Vagina (tissue), 2 donors: ENCODE measurements around the gene FAM181B. TPM values are rescaled to one million over a fixed set of nuclear protein-coding genes. Genes with fewer than 3 reads are reported as not detected.

Experiments used
- DNase-seq, 2 donors: peaks; one replicate each; pipeline ENCODE4 v3.0.0-alpha.2; 2017; ENCODE audit errors: extremely low spot score in 2 of 2
- H3K27ac ChIP-seq: fragments of 200-600 bp; sonication (generic); one replicate; pipeline ENCODE4 v1.5.1; 2019
- H3K27me3 ChIP-seq: fragments of 200-600 bp; sonication (generic); one replicate; pipeline ENCODE4 v1.5.1; 2019
- H3K36me3 ChIP-seq, 2 donors: fragments of 200-600 bp; sonication (generic); one replicate each; pipeline ENCODE4 v1.5.1; 2017 to 2019
- H3K4me1 ChIP-seq: fragments of 200-600 bp; sonication (generic); one replicate; pipeline ENCODE4 v1.5.1; 2019
- H3K4me3 ChIP-seq, 2 donors: fragments of 200-600 bp; sonication (generic); 1 replicate in 1 of 2; 2 replicates in 1 of 2; pipeline ENCODE4 v1.5.1; 2016 to 2019
- H3K9me3 ChIP-seq: fragments of 200-600 bp; sonication (generic); one replicate; pipeline ENCODE4 v1.5.1; 2019
- POLR2A ChIP-seq, 2 donors: fragments of 450-650 bp; IDR thresholded peaks; one replicate each; pipeline ENCODE4 v1.6.1; 2017; ENCODE audit warnings: antibody characterized with exemption in 2 of 2, mild to moderate bottlenecking in 2 of 2, moderate library complexity in 2 of 2
- POLR2AphosphoS5 ChIP-seq, 2 donors: sonication (generic); formaldehyde crosslinking; IDR thresholded peaks; one replicate each; pipeline ENCODE4 v1.9.0; 2017; ENCODE audit warnings: antibody characterized with exemption in 2 of 2, mild to moderate bottlenecking in 2 of 2, low read depth in 1 of 2; ENCODE audit not compliant: insufficient read depth in 1 of 2
- intact Hi-C: fragments of 100-400 bp; cut with DNase I; formaldehyde crosslinking; loops from one replicate; pipeline ENCODE4 v1.15.1; 2023
- small RNA-seq: library from RNA; depleted of rRNA; stranded (forward); fragments of <200 nt; gene quantifications from one replicate; pipeline ENCODE3, GENCODE V24; 2016
- total RNA-seq: library from RNA; depleted of rRNA; stranded (reverse); fragments of >200 nt; gene quantifications from one replicate; pipeline ENCODE4 v1.2.3, GENCODE V29; 2016
- TF ChIP-seq, protein P1 (sequence below), 3 experiments: fragments of 450-650 bp in 2 of 3; fragments of 200-600 bp in 1 of 3; sonication (generic) in 1 of 3; IDR thresholded peaks; one replicate each; pipeline ENCODE4 v1.5.1; 2017 to 2019; ENCODE audit warnings: antibody characterized with exemption in 3 of 3, mild to moderate bottlenecking in 2 of 3, moderate library complexity in 2 of 3

FAM181B gene
- total RNA-seq, 1 donor from 2014 or later, result 0.49 TPM

DNA sequence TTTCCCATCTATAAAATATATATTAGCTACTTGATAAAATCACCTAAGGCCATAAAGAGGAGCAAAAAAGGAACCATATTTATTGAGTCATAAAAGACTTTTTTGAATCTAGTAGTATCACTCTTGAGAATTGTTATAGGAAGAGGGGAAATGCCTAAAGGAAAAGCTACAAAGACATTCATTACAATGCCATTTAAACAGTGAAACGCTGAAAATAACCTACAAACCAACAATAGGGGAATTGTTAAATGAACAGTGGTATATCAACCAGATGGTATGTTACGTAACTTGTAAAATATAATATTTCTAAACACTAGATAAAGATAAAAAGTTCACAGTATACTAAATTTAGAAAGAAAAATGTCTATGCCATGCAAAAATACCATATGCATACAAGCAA, 47.5 kb downstream of the FAM181B start:
- no peaks in the 10 kb centered on the region for H3K4me1 ChIP-seq
- H3K4me3 ChIP-seq, result no peak overlapping the region
- no peaks in the 10 kb centered on the region for H3K36me3 ChIP-seq
- TF ChIP-seq POLR2A (IDR thresholded peaks at IDR 0.05) (no peak), POLR2AphosphoS5 (IDR thresholded peaks at IDR 0.05; ENCODE audit: insufficient read depth in 1 of 2, low read depth in 1 of 2) (no peak)
- TF ChIP-seq, protein P1, sequence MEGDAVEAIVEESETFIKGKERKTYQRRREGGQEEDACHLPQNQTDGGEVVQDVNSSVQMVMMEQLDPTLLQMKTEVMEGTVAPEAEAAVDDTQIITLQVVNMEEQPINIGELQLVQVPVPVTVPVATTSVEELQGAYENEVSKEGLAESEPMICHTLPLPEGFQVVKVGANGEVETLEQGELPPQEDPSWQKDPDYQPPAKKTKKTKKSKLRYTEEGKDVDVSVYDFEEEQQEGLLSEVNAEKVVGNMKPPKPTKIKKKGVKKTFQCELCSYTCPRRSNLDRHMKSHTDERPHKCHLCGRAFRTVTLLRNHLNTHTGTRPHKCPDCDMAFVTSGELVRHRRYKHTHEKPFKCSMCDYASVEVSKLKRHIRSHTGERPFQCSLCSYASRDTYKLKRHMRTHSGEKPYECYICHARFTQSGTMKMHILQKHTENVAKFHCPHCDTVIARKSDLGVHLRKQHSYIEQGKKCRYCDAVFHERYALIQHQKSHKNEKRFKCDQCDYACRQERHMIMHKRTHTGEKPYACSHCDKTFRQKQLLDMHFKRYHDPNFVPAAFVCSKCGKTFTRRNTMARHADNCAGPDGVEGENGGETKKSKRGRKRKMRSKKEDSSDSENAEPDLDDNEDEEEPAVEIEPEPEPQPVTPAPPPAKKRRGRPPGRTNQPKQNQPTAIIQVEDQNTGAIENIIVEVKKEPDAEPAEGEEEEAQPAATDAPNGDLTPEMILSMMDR (IDR thresholded peaks at IDR 0.05), result no peak
- H3K27me3 ChIP-seq, result no peaks in the 10 kb centered on the region
- no peak overlapping the region for H3K27ac ChIP-seq
- H3K9me3 ChIP-seq, result no peaks in the 10 kb centered on the region
- DNase-seq, result no peak
- intact Hi-C loops, result no loop called here

DNA sequence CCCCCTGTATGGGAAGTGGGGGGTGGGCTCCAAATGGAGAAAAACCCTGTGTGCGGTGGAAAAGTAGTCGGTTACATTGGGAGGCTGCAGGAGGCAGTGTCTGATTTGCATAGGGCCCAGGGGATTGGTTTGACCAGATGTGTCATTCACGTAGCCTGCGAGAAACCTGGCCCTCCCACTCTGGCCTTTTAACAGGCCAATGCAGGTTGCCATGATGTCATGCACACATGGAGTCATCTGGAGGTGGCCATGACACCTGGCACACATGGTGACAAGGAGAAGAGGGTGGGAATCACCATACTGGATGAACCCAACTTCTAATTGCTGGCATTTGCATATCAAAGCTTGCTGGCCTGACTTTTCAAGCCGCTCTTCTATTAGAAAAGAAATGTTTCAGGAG, 50.6 kb downstream of the FAM181B start:
- Histone ChIP-seq H3K27me3 (no peaks in the 10 kb centered on the region), H3K9me3 (no peaks in the 10 kb centered on the region), H3K4me3 (no peak overlapping the region), H3K4me1 (no peaks in the 10 kb centered on the region), H3K36me3 (no peaks in the 10 kb centered on the region), H3K27ac (no peak overlapping the region)
- no peak for DNase-seq
- TF ChIP-seq POLR2A (IDR thresholded peaks at IDR 0.05), result no peak
- TF ChIP-seq POLR2AphosphoS5 (IDR thresholded peaks at IDR 0.05; ENCODE audit: insufficient read depth in 1 of 2, low read depth in 1 of 2), result no peak
- TF ChIP-seq, protein P1 (IDR thresholded peaks at IDR 0.05), result no peak
- intact Hi-C loops, result no loop called here

DNA sequence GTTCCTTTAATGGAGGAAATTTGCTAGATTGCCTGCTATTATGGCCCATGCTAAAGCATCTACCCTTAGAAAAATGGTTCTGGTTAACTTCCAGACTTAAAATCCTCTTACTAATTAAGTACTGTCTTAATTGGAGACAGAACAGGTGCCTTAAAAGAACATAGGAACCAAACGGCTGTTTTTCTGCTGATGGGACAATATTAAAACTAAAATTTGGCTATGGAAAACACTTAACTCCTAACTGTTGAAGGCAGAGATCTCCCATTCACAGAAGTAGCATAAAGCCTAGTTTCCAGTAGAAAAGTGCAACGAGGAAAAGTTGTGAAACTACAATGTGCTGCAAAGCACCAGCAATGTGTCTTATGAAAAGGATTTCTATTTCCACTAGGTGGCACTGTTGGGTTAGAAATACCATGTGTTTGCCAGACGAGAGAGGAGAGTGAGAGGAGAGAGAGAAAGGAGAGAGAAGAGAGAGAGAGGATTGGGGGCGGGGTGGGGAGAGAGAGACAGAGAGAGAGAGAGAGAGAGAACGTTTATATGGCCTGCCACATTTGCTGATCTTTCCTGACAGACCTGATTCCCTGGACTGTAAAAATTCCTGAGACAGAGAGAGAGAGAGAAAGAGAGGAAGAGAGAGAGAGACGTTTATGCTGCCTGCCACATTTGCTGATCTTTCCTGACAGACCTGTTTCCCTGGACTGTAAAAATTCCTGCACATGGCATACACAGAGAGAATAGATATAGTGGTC, 51.5 kb downstream of the FAM181B start:
- no peak for DNase-seq
- Histone ChIP-seq H3K9me3 (no peaks in the 10 kb centered on the region), H3K27me3 (no peaks in the 10 kb centered on the region), H3K4me1 (no peaks in the 10 kb centered on the region), H3K36me3 (no peaks in the 10 kb centered on the region), H3K27ac (no peak overlapping the region), H3K4me3 (no peak overlapping the region)
- intact Hi-C loops, result no loop called here
- TF ChIP-seq, protein P1 (IDR thresholded peaks at IDR 0.05), result peak; percentile 9 to 52 (median 33)
- TF ChIP-seq POLR2A (IDR thresholded peaks at IDR 0.05), result no peak

GRCh38 chr11:82680252-82680651, 53.4 kb downstream of the FAM181B start:
- intact Hi-C loops, result no loop called here
- H3K27ac ChIP-seq, result no peak overlapping the region
- TF ChIP-seq POLR2A (IDR thresholded peaks at IDR 0.05), result no peak
- TF ChIP-seq POLR2AphosphoS5 (IDR thresholded peaks at IDR 0.05; ENCODE audit: insufficient read depth in 1 of 2, low read depth in 1 of 2), result no peak
- TF ChIP-seq, protein P1 (IDR thresholded peaks at IDR 0.05), result no peak
- DNase-seq, result no peak
- no peaks in the 10 kb centered on the region for H3K36me3 ChIP-seq
- no peak overlapping the region for H3K4me3 ChIP-seq
- H3K4me1 ChIP-seq, result no peaks in the 10 kb centered on the region
- no peaks in the 10 kb centered on the region for H3K27me3 ChIP-seq
- no peaks in the 10 kb centered on the region for H3K9me3 ChIP-seq

Small RNA genes lying within 50 kb of the gene (small RNA-seq; reads per million reads assigned to genes)
- gene RPS28P7, result 0.52 reads per million

Other genes with a start within 250 kb of the FAM181B start
- 79.3 TPM for gene PRCP, start 166.6 kb upstream of the FAM181B start, total RNA-seq
- gene DDIAS, start 167.9 kb upstream of the FAM181B start, total RNA-seq, result 1.5 TPM